HL-60 (cell line): ENCODE data around the gene TTC9.

Source experiments
- DNase-seq, 2 experiments: peaks; one replicate each; pipeline ENCODE4 v3.0.0-alpha.2; 2010 to 2020; ENCODE audit warnings: low read depth in 1 of 2, low spot score in 1 of 2
- H3K27ac ChIP-seq: fragments of 250-450 bp; sonication (Bioruptor Pico); replicated peaks from 2 replicates; pipeline ENCODE4 v1.5.1; 2020; ENCODE audit warnings: mild to moderate bottlenecking, moderate library complexity
- H3K27me3 ChIP-seq: fragments of 250-450 bp; sonication (Bioruptor Pico); 2 replicates; pipeline ENCODE4 v1.5.1; 2021; ENCODE audit warnings: mild to moderate bottlenecking, moderate library complexity; ENCODE audit not compliant: insufficient read depth, poor library complexity, severe bottlenecking
- H3K4me3 ChIP-seq: replicated peaks from 2 replicates; pipeline ENCODE4 v1.5.1; 2011; ENCODE audit warnings: mild to moderate bottlenecking, control low read depth, low read length; ENCODE audit not compliant: insufficient read depth
- GABPA ChIP-seq: IDR thresholded peaks from 2 replicates; pipeline ENCODE4 v1.6.1; 2012; ENCODE audit warnings: low read depth
- POLR2AphosphoS5 ChIP-seq: IDR thresholded peaks from 2 replicates; pipeline ENCODE4 v1.6.1; 2012; ENCODE audit warnings: low read depth
- SPI1 ChIP-seq: IDR thresholded peaks from 2 replicates; pipeline ENCODE4 v1.6.1; 2012; ENCODE audit warnings: low read depth, mild to moderate bottlenecking, borderline replicate concordance
- TF ChIP-seq, protein P1 (sequence below): IDR thresholded peaks from one replicate; pipeline ENCODE4 v1.5.1; 2011; ENCODE audit warnings: low read length, control low read depth, inconsistent platforms; ENCODE audit not compliant: insufficient read depth
- TF ChIP-seq, protein P2 (sequence below): IDR thresholded peaks from 2 replicates; pipeline ENCODE4 v1.6.1; 2012; ENCODE audit warnings: low read depth; ENCODE audit not compliant: insufficient replicate concordance

Gene TTC9

DNA sequence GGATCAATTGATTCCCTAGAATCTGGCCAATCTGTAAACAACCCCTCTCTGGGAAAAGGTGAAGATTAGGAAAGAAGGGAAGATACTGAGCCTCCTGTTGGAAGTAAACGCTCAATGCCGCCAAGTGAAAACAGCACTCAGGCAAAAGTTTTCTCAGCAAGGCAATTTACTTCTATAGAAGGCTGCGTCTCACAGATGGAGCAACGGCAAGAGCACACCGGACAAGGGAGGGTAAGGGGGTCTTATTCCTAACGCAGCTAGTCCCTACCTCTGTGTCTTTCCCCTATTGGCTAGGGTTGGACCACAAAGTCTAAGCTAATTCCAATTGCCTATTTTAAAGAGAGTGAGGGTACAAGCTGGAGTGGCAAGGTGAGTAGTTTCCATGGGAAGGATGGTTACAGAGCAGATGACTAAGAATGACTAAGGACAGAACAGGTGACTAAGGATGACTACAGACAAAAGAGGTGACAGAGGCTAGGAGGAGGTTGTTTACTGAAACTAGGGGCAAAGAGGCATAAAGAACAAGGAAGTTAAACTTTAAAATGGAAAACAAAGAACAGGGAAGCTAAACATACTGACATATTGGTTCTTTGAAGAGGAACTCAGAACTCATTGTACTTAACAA lies 5.6 kb upstream of the TTC9 start:
- DNase-seq = no peak
- no peak overlapping the region for H3K4me3 ChIP-seq
- H3K27ac ChIP-seq = no peak overlapping the region
- no peak for TF ChIP-seq POLR2AphosphoS5
- TF ChIP-seq SPI1 = no peak
- TF ChIP-seq, protein P1, sequence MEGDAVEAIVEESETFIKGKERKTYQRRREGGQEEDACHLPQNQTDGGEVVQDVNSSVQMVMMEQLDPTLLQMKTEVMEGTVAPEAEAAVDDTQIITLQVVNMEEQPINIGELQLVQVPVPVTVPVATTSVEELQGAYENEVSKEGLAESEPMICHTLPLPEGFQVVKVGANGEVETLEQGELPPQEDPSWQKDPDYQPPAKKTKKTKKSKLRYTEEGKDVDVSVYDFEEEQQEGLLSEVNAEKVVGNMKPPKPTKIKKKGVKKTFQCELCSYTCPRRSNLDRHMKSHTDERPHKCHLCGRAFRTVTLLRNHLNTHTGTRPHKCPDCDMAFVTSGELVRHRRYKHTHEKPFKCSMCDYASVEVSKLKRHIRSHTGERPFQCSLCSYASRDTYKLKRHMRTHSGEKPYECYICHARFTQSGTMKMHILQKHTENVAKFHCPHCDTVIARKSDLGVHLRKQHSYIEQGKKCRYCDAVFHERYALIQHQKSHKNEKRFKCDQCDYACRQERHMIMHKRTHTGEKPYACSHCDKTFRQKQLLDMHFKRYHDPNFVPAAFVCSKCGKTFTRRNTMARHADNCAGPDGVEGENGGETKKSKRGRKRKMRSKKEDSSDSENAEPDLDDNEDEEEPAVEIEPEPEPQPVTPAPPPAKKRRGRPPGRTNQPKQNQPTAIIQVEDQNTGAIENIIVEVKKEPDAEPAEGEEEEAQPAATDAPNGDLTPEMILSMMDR = no peak
- TF ChIP-seq, protein P2, sequence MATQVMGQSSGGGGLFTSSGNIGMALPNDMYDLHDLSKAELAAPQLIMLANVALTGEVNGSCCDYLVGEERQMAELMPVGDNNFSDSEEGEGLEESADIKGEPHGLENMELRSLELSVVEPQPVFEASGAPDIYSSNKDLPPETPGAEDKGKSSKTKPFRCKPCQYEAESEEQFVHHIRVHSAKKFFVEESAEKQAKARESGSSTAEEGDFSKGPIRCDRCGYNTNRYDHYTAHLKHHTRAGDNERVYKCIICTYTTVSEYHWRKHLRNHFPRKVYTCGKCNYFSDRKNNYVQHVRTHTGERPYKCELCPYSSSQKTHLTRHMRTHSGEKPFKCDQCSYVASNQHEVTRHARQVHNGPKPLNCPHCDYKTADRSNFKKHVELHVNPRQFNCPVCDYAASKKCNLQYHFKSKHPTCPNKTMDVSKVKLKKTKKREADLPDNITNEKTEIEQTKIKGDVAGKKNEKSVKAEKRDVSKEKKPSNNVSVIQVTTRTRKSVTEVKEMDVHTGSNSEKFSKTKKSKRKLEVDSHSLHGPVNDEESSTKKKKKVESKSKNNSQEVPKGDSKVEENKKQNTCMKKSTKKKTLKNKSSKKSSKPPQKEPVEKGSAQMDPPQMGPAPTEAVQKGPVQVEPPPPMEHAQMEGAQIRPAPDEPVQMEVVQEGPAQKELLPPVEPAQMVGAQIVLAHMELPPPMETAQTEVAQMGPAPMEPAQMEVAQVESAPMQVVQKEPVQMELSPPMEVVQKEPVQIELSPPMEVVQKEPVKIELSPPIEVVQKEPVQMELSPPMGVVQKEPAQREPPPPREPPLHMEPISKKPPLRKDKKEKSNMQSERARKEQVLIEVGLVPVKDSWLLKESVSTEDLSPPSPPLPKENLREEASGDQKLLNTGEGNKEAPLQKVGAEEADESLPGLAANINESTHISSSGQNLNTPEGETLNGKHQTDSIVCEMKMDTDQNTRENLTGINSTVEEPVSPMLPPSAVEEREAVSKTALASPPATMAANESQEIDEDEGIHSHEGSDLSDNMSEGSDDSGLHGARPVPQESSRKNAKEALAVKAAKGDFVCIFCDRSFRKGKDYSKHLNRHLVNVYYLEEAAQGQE = no peak
- no peak for TF ChIP-seq GABPA
- H3K27me3 ChIP-seq = no peaks in the 10 kb centered on the region

DNA sequence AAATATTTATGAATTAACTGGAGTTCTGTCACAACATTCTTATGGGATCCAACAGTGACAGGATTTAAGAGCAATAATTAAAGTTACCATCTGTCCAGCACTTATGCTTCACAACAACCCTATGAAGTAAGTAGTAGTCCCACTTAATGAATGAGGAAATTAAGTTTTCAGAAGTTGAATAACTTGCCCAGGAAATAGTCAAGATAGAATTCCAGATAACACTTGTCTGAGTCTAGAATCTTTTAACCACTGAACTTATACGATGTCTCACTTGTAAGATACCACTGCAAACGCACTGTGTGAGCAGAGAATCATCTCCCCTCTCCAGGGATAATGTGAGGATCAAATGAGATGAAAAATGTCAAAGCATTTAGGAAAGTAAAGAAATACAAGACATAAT lies 3.3 kb upstream of the TTC9 start:
- H3K27ac ChIP-seq = no peak overlapping the region
- DNase-seq = no peak
- TF ChIP-seq, protein P1 = no peak
- TF ChIP-seq POLR2AphosphoS5 (no peak), SPI1 (no peak)
- no peaks in the 10 kb centered on the region for H3K27me3 ChIP-seq
- no peak overlapping the region for H3K4me3 ChIP-seq

- Histone ChIP-seq H3K4me3 (peak overlapping the region; percentile 52), H3K27ac (no peak overlapping the region), H3K27me3 (no peaks in the 10 kb centered on the region)
- DNase-seq = peak in 1 of 2 experiments; percentile 31
- TF ChIP-seq GABPA = no peak
- TF ChIP-seq, protein P2 = no peak
- no peak for TF ChIP-seq SPI1
- no peak for TF ChIP-seq POLR2AphosphoS5
- TF ChIP-seq, protein P1 = no peak
Measured at GRCh38 chr14:70640938-70641547, 673 bp upstream of the TTC9 start.
